H9 (cell line): Measurements from ENCODE around the gene CFAP77. TPM values are rescaled to one million over a fixed set of nuclear protein-coding genes. Genes with fewer than 3 reads are reported as not detected.
"Not testable (repeated sequence)": the region's sequence is repeated elsewhere in the genome, so short reads cannot be mapped to it uniquely, and the experiment has no call there.

Source experiments
- DNase-seq: peaks from one replicate; pipeline ENCODE4 v3.0.0-alpha.2; 2017
- H2AFZ ChIP-seq: one replicate; pipeline ENCODE4 v1.6.1; 2013; ENCODE audit warnings: mild to moderate bottlenecking, low read length, control low read depth, moderate library complexity
- H2AK5ac ChIP-seq: 2 replicates; pipeline ENCODE4 v1.6.1; 2013; ENCODE audit warnings: low read length, control low read depth, mixed read lengths; ENCODE audit not compliant: insufficient read length
- H2BK120ac ChIP-seq: one replicate; pipeline ENCODE4 v1.6.1; 2013; ENCODE audit warnings: low read depth, mild to moderate bottlenecking, low read length, control low read depth, inconsistent platforms; ENCODE audit not compliant: poor library complexity, severe bottlenecking
- H2BK12ac ChIP-seq: 2 replicates; pipeline ENCODE4 v1.6.1; 2013; ENCODE audit warnings: low read length, control low read depth, mixed read lengths, low read depth; ENCODE audit not compliant: insufficient read length
- H2BK15ac ChIP-seq: 2 replicates; pipeline ENCODE4 v1.6.1; 2013; ENCODE audit warnings: low read depth, low read length, control low read depth
- H2BK20ac ChIP-seq: one replicate; pipeline ENCODE4 v1.6.1; 2013; ENCODE audit warnings: low read depth, mild to moderate bottlenecking, low read length, control low read depth, inconsistent platforms; ENCODE audit not compliant: poor library complexity, severe bottlenecking
- H2BK5ac ChIP-seq: 2 replicates; pipeline ENCODE4 v1.6.1; 2013; ENCODE audit warnings: low read length, control low read depth, mixed read lengths; ENCODE audit not compliant: insufficient read length
- H3K14ac ChIP-seq: 2 replicates; pipeline ENCODE4 v1.6.1; 2013; ENCODE audit warnings: low read length, control low read depth; ENCODE audit not compliant: insufficient read depth
- H3K18ac ChIP-seq: 2 replicates; pipeline ENCODE4 v1.6.1; 2013; ENCODE audit warnings: low read depth, mild to moderate bottlenecking, mixed read lengths, low read length, control low read depth; ENCODE audit not compliant: insufficient read length
- H3K23ac ChIP-seq: 2 replicates; pipeline ENCODE4 v1.6.1; 2013; ENCODE audit warnings: low read length, control low read depth, mixed read lengths, low read depth; ENCODE audit not compliant: insufficient read length
- H3K23me2 ChIP-seq: 2 replicates; pipeline ENCODE4 v1.6.1; 2013; ENCODE audit warnings: low read depth, mild to moderate bottlenecking, mixed read lengths, low read length, control low read depth; ENCODE audit not compliant: insufficient read length, poor library complexity, severe bottlenecking
- H3K27ac ChIP-seq: 2 replicates; pipeline ENCODE4 v1.5.1; 2013; ENCODE audit warnings: low read length, control low read depth, mixed read lengths, low read depth; ENCODE audit not compliant: insufficient read length
- H3K27me3 ChIP-seq: 2 replicates; pipeline ENCODE4 v1.6.1; 2013; ENCODE audit warnings: low read length, control low read depth, inconsistent platforms; ENCODE audit not compliant: insufficient read depth
- H3K4ac ChIP-seq: 2 replicates; pipeline ENCODE4 v1.6.1; 2013; ENCODE audit warnings: low read depth, mild to moderate bottlenecking, control low read depth, inconsistent platforms, low read length, moderate library complexity
- H3K4me1 ChIP-seq: 2 replicates; pipeline ENCODE4 v1.6.1; 2013; ENCODE audit warnings: low read length, control low read depth, inconsistent platforms; ENCODE audit not compliant: insufficient read depth
- H3K4me2 ChIP-seq: 2 replicates; pipeline ENCODE4 v1.6.1; 2013; ENCODE audit warnings: low read length, control low read depth, mixed read lengths; ENCODE audit not compliant: insufficient read length, insufficient read depth
- H3K56ac ChIP-seq: 2 replicates; pipeline ENCODE4 v1.6.1; 2013; ENCODE audit warnings: low read depth, mild to moderate bottlenecking, mixed read lengths, low read length, control low read depth; ENCODE audit not compliant: insufficient read length
- H3K79me1 ChIP-seq: 2 replicates; pipeline ENCODE4 v1.6.1; 2013; ENCODE audit warnings: low read depth, mild to moderate bottlenecking, moderate library complexity, low read length, control low read depth, inconsistent platforms; ENCODE audit not compliant: insufficient read depth, poor library complexity, severe bottlenecking
- H3K79me2 ChIP-seq: 2 replicates; pipeline ENCODE4 v1.6.1; 2013; ENCODE audit warnings: low read length, control low read depth, inconsistent platforms; ENCODE audit not compliant: insufficient read depth
- H3K9ac ChIP-seq: 2 replicates; pipeline ENCODE4 v1.6.1; 2013; ENCODE audit warnings: low read length, control low read depth, mixed read lengths; ENCODE audit not compliant: insufficient read length; ENCODE audit errors: extremely low read depth
- H3K9me3 ChIP-seq: one replicate; pipeline ENCODE4 v1.6.1; 2013; ENCODE audit warnings: low read depth, low read length, inconsistent platforms; ENCODE audit not compliant: control insufficient read depth
- H3T11ph ChIP-seq: one replicate; pipeline ENCODE4 v1.6.1; 2013; ENCODE audit warnings: mild to moderate bottlenecking, low read length, control low read depth, inconsistent platforms
- H4K20me1 ChIP-seq: one replicate; pipeline ENCODE4 v1.6.1; 2013; ENCODE audit not compliant: control insufficient read depth, insufficient read length, insufficient read depth
- H4K5ac ChIP-seq: 2 replicates; pipeline ENCODE4 v1.6.1; 2013; ENCODE audit warnings: low read depth, mild to moderate bottlenecking, mixed read lengths, low read length, control low read depth; ENCODE audit not compliant: insufficient read length
- H4K8ac ChIP-seq: replicated peaks from 2 replicates; pipeline ENCODE4 v1.6.1; 2013; ENCODE audit warnings: low read length, control low read depth, mixed read lengths, low read depth; ENCODE audit not compliant: insufficient read length
- H4K91ac ChIP-seq: 2 replicates; pipeline ENCODE4 v1.6.1; 2013; ENCODE audit warnings: low read depth, mild to moderate bottlenecking, moderate library complexity, mixed read lengths, low read length, control low read depth; ENCODE audit not compliant: insufficient read length
- H3K27ac Mint-ChIP-seq, 3 experiments: 2 replicates in 2 of 3; 3 replicates in 1 of 3; pipeline ENCODE4 v1.8.0; 2020 to 2021; ENCODE audit warnings: mixed read lengths in 3 of 3, mild to moderate bottlenecking in 1 of 3, moderate library complexity in 1 of 3
- H3K27me3 Mint-ChIP-seq: 2 replicates; pipeline ENCODE4 v1.8.0; 2021; ENCODE audit warnings: low read depth, mild to moderate bottlenecking, moderate library complexity, mixed read lengths
- H3K36me3 Mint-ChIP-seq, 3 experiments: 2 replicates in 2 of 3; 3 replicates in 1 of 3; pipeline ENCODE4 v1.8.0; 2020 to 2021; ENCODE audit warnings: low read depth in 3 of 3, mixed read lengths in 3 of 3; ENCODE audit not compliant: insufficient read depth in 1 of 3
- H3K4me1 Mint-ChIP-seq, 2 experiments: 2 replicates each; pipeline ENCODE4 v1.8.0; 2020; ENCODE audit warnings: mixed read lengths in 2 of 2
- H3K4me3 Mint-ChIP-seq, 2 experiments: 2 replicates in 1 of 2; 3 replicates in 1 of 2; pipeline ENCODE4 v1.8.0; 2020 to 2021; ENCODE audit warnings: mild to moderate bottlenecking in 2 of 2, mixed read lengths in 2 of 2, moderate library complexity in 1 of 2
- H3K9me3 Mint-ChIP-seq, 2 experiments: 2 replicates in 1 of 2; 3 replicates in 1 of 2; pipeline ENCODE4 v1.8.0; 2020; ENCODE audit warnings: mild to moderate bottlenecking in 2 of 2, mixed read lengths in 2 of 2, moderate library complexity in 1 of 2
- WGBS: extraction: QIAGEN DNeasy Blood & Tissue Kit; methylation state at CpG from one replicate; pipeline ENCODE4 v1.1.7; 2013; ENCODE audit warnings: missing lambda C conversion rate, low lambda C conversion rate, mixed read lengths; ENCODE audit not compliant: insufficient read length; ENCODE audit errors: extremely low coverage; 5-methylcytosine and 5-hydroxymethylcytosine counted together
- total RNA-seq: library from RNA; stranded (reverse); gene quantifications from 2 replicates; pipeline ENCODE4 v1.2.1, GENCODE V29; 2021
- TF ChIP-seq, protein P1 (sequence below): fragments of 200-600 bp; sonication (generic); conservative IDR thresholded peaks from 3 replicates; pipeline ENCODE4 v1.8.0; 2021; ENCODE audit warnings: antibody characterized with exemption, mild to moderate bottlenecking

The CFAP77 gene
- total RNA-seq, 1 experiment from 2014 or later: 0.72 TPM

DNA sequence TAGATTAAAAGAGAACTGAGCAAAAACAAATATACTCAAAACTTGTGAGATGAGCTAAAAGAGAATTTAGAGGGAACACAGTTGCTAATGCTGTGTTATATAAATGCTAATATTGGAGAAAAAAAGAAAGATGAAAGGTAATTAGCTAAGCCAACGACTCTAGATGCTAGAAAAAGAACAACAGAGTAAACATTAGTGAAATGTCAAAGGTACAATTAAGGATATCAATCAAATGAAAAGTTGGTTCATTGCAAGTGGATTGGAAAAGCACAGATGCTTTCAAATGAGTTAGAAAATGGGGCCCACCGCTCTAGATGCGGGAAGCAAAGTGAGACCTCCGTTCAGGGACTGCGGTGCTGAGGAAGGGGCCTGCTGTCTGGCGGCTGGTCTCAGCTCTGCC, 154.5 kb downstream of the CFAP77 start:
- WGBS: no CpG with 5 or more reads among the region's 6 CpGs
- Histone ChIP-seq H3K9me3 (no peaks in the 10 kb centered on the region), H3K56ac (no peak overlapping the region), H2BK5ac (no peak overlapping the region), H4K20me1 (no peaks in the 10 kb centered on the region), H3K23me2 (no peaks in the 10 kb centered on the region), H2BK20ac (no peak overlapping the region), H2AFZ (no peak overlapping the region), H3K79me1 (no peaks in the 10 kb centered on the region), H3K9ac (no peak overlapping the region), H3K79me2 (no peaks in the 10 kb centered on the region), H3K23ac (no peak overlapping the region), H4K5ac (no peak overlapping the region), H3K18ac (no peak overlapping the region), H2BK15ac (no peak overlapping the region), H2AK5ac (no peak overlapping the region), H3T11ph (no peak overlapping the region), H3K4me2 (no peak overlapping the region), H4K91ac (no peak overlapping the region), H3K27me3 (no peaks in the 10 kb centered on the region), H4K8ac (no peak overlapping the region), H3K14ac (no peak overlapping the region; the same call in 1 of the 2 replicates), H3K4me1 (no peaks in the 10 kb centered on the region), H2BK12ac (no peak overlapping the region), H2BK120ac (no peak overlapping the region), H3K27ac (no peak overlapping the region), H3K4ac (no peak overlapping the region)
- no peak overlapping the region for H3K27ac Mint-ChIP-seq
- peaks cover 4 to 19% of the 10 kb centered on the region in 2 experiments for H3K4me1 Mint-ChIP-seq
- peaks cover 17% of the 10 kb centered on the region for H3K27me3 Mint-ChIP-seq
- peaks cover 0 to 3% (median 0%) of the 10 kb centered on the region in 3 experiments; a peak in 5 of 7 replicates for H3K36me3 Mint-ChIP-seq
- DNase-seq: no peak
- H3K9me3 Mint-ChIP-seq: peaks cover 3 to 5% of the 10 kb centered on the region in 2 experiments
- TF ChIP-seq, protein P1, sequence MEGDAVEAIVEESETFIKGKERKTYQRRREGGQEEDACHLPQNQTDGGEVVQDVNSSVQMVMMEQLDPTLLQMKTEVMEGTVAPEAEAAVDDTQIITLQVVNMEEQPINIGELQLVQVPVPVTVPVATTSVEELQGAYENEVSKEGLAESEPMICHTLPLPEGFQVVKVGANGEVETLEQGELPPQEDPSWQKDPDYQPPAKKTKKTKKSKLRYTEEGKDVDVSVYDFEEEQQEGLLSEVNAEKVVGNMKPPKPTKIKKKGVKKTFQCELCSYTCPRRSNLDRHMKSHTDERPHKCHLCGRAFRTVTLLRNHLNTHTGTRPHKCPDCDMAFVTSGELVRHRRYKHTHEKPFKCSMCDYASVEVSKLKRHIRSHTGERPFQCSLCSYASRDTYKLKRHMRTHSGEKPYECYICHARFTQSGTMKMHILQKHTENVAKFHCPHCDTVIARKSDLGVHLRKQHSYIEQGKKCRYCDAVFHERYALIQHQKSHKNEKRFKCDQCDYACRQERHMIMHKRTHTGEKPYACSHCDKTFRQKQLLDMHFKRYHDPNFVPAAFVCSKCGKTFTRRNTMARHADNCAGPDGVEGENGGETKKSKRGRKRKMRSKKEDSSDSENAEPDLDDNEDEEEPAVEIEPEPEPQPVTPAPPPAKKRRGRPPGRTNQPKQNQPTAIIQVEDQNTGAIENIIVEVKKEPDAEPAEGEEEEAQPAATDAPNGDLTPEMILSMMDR: no peak
- H3K4me3 Mint-ChIP-seq: no peak overlapping the region

DNA sequence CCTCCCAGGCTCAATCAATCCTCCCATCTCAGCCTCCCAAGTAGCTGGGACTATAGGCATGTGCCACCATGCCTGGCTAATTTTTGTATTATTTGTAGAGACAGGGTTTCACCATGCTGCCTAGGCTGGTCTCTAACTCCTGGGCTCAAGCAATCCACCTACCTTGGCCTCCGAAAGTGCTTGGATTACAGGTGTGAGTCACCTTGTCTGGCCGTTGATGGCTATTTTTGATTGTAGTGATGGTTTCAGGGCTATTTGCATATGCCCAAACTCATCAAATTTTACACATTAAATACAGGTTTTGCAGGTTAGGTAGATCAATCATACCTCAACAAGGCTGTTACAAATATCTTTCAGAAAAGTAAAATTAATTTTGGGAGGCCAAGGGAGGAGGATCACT, 158.8 kb downstream of the CFAP77 start:
- not testable (repeated sequence) for H3T11ph ChIP-seq, H3K4ac ChIP-seq, H3K4me2 ChIP-seq, H3K9me3 Mint-ChIP-seq, H3K36me3 Mint-ChIP-seq, H2BK5ac ChIP-seq, H2AK5ac ChIP-seq, H4K91ac ChIP-seq, H3K18ac ChIP-seq, H3K4me3 Mint-ChIP-seq, H2AFZ ChIP-seq, H3K27ac ChIP-seq, H2BK120ac ChIP-seq, H3K4me1 ChIP-seq, H3K9ac ChIP-seq, H3K27me3 ChIP-seq, H3K27ac Mint-ChIP-seq, H3K79me1 ChIP-seq, H3K23ac ChIP-seq, H3K56ac ChIP-seq, H3K27me3 Mint-ChIP-seq, H3K9me3 ChIP-seq, H2BK15ac ChIP-seq, H4K20me1 ChIP-seq, DNase-seq, H3K79me2 ChIP-seq, H3K23me2 ChIP-seq, H2BK20ac ChIP-seq, H4K5ac ChIP-seq, H4K8ac ChIP-seq, H2BK12ac ChIP-seq, H3K14ac ChIP-seq
- peaks cover 10 to 17% of the 10 kb centered on the region in 2 experiments for H3K4me1 Mint-ChIP-seq
- WGBS: no CpG with 5 or more reads among the region's 2 CpGs
